GM13976 (cell line): ENCODE results near the gene DSCAM.

Experiments
- DNase-seq: peaks from one replicate; pipeline ENCODE4 v3.0.0; 2012; ENCODE audit warnings: low spot score
- in situ Hi-C: fragments of 300-500 bp; cut with MboI; formaldehyde crosslinking; loops from one replicate; pipeline ENCODE4 v1.12.0; 2022; ENCODE audit warnings: low sequenced_read_pairs, mixed read lengths, inconsistent platforms; ENCODE audit not compliant: unreplicated experiment
- TF ChIP-seq, protein P1 (sequence below): IDR thresholded peaks from 2 replicates; pipeline ENCODE4 v1.5.1; 2012; ENCODE audit warnings: borderline replicate concordance, mild to moderate bottlenecking; ENCODE audit not compliant: insufficient read depth; ENCODE audit errors: extremely low read depth, missing control alignments, control extremely low read depth

The DSCAM gene

DNA sequence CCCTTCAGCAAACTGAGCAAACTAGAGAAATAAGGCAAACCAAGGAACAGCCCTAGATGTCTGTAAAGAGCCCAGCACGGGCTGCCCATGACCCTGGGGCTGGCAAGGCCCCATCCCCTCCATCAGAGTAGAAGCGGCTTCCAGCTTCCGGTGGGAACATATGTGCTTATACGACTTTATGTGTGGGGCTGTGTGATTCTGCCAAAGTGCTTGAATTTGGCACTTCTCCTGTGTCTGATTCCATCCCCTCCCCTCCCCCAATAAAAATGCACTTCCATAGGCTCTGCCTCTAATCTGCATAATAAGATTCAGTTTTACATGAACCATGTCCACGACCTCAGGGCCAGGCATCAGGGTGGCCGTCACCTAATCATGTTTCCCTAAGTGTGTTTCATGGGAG is 236.6 kb downstream of the DSCAM start:
- TF ChIP-seq, protein P1, sequence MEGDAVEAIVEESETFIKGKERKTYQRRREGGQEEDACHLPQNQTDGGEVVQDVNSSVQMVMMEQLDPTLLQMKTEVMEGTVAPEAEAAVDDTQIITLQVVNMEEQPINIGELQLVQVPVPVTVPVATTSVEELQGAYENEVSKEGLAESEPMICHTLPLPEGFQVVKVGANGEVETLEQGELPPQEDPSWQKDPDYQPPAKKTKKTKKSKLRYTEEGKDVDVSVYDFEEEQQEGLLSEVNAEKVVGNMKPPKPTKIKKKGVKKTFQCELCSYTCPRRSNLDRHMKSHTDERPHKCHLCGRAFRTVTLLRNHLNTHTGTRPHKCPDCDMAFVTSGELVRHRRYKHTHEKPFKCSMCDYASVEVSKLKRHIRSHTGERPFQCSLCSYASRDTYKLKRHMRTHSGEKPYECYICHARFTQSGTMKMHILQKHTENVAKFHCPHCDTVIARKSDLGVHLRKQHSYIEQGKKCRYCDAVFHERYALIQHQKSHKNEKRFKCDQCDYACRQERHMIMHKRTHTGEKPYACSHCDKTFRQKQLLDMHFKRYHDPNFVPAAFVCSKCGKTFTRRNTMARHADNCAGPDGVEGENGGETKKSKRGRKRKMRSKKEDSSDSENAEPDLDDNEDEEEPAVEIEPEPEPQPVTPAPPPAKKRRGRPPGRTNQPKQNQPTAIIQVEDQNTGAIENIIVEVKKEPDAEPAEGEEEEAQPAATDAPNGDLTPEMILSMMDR, result no peak
- in situ Hi-C loops, result no loop called here
- DNase-seq, result no peak

DNA sequence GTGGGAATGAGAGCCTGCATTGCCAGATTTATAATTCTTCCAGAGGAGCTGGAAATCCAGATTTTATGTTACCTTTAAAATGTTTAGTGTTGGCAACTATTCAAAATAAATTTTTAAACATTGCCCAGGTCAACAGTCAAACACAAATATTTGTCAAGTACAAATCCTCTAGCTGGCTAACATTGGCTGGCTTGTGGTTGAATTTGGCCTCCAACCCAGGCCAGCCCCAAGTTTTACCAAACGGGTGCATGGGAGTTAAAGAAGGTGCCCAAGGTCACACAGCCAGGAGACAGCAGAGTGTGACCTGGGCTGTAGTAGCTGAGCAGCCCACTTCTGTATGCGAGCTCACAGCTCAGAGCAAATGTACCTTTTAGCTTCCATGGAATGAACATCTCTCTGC is 240.6 kb downstream of the DSCAM start:
- in situ Hi-C loops, result no loop called here
- DNase-seq, result no peak
- TF ChIP-seq, protein P1, result no peak

DNA sequence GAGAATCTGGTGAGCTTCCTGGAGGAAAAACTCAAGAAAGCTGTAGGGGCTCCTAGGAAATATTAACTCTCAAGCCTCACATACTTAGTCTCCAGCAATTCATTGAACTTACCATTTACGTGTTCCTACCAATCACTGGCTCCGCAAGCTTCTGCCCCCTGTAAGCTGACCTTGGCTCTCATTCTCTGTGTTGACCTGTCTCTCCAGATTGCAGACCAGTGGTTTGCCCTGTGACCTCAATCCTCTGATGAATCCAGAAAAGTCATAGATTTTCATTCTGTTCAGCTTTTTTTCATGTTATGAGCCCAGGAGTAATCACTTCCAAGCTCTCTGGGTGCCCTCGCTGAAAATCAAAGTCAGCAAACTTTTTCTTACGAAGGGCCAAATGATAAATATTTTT is 241.9 kb downstream of the DSCAM start:
- TF ChIP-seq, protein P1, result no peak
- in situ Hi-C loops, result no loop called here
- no peak for DNase-seq

DNA sequence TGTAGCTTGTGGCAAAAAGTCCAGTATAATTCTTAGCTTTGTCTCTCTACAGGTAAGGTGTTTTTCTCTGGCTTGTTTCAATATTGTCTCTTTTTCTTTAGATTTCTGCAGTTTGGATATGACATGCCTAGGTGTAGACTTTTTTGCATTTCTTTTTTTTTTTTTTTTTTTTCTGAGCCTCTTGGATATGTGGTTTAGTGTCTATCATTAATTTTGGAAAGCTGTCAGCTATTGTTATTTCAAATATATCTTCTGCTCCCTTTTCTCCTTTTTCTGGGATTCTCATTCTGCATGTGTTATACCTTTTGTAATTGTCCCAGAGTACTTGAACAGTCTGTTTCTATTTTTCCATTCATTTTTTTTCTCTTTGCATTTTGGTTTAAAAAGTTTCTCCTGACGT is 243.2 kb downstream of the DSCAM start:
- in situ Hi-C loops, result no loop called here
- DNase-seq, result no peak
- TF ChIP-seq, protein P1, result no peak

DNA sequence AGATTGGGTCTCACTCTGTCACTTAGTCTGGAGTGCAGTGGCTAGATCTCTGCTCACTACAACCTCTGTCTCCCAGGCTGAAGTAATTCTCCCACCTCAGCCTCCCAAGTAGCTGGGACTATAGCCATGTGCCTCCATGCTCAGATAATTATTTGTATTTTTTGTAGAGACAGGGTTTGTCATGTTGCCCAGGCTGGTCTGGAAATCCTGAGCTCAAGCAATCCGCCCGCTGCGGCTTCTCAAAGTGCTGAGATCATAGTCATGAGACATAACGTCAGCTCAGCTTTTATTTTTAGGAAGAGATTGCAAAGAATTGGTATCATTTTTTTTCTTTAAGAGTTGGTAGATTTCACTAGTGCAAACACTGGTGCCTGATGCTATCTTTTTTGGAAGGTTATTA is 244.9 kb downstream of the DSCAM start:
- TF ChIP-seq, protein P1, result no peak

DNA sequence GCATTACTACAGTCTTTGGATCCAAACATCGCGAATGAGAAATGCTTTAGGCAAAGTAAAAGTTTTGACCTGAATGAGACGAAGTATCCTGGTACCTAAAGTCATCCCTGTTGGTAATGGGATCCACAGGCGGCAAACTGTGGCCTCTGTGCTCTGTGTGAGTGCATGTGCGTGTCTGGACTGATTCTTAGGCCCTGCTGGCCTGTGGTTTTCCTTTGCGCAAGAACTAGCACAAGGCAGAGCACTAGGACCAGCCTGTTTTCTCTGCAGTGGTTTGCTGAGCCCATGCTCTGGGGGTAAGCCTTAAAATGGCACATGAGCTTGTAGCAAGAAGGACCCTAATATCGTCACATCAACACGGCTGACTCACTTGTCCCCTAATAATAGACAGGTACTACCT is 251.2 kb downstream of the DSCAM start:
- DNase-seq, result no peak
- TF ChIP-seq, protein P1, result no peak
- in situ Hi-C loops, result no loop called here

More for the DNA sequence above, 244.9 kb downstream of the DSCAM start:
- no peak for DNase-seq
- in situ Hi-C loops, result no loop called here
